ENCODE results near the gene PGBD4. TPM values are rescaled to one million over a fixed set of nuclear protein-coding genes. Genes with fewer than 3 reads are reported as not detected.

PGBD4 gene
- total and polyA plus RNA-seq, 2 of the 13 experiments (the other 11 are each of a cell fraction or from before 2014, with no cell fraction given): 1.4 to 1.7 TPM

GRCh38 chr15:34101366-34102174 is at the start of gene PGBD4, which contains the start of gene EMC7 (continued):
- TF ChIP-seq CENPT (CRISPR knock-in tag; IDR thresholded peaks at IDR 0.05; ENCODE audit: low read depth) (0 out of 2 replicates have a peak, but pooled peaks have one; percentile 37), SMAD1 (CRISPR knock-in tag; IDR thresholded peaks at IDR 0.05; ENCODE audit: borderline replicate concordance, low read depth) (peak; percentile 93; the same call in 1 of the 2 replicates), SRSF4 (IDR thresholded peaks at IDR 0.05; ENCODE audit: low read depth, low read length, poor library complexity, severe bottlenecking) (no peak), ZC3H13 (CRISPR knock-in tag; IDR thresholded peaks at IDR 0.05) (no peak; the same call in 1 of the 2 replicates), CENPX (CRISPR knock-in tag; IDR thresholded peaks at IDR 0.05) (no peak), MYC (CRISPR knock-in tag; IDR thresholded peaks at IDR 0.05; ENCODE audit: borderline replicate concordance) (peak; percentile 89), TARDBP (CRISPR knock-in tag; IDR thresholded peaks at IDR 0.05) (0 out of 2 replicates have a peak, but pooled peaks have one; percentile 25), ZNF124 (CRISPR knock-in tag; IDR thresholded peaks at IDR 0.05) (no peak), ZGPAT (CRISPR knock-in tag; IDR thresholded peaks at IDR 0.05) (peak; percentile 85), PREB (CRISPR knock-in tag; IDR thresholded peaks at IDR 0.05) (no peak), HCFC1 (IDR thresholded peaks at IDR 0.05; ENCODE audit: low read depth, low read length) (peak; percentile 91), ZNF570 (CRISPR knock-in tag; IDR thresholded peaks at IDR 0.05; ENCODE audit: borderline replicate concordance) (no peak), RNF219 (CRISPR knock-in tag; IDR thresholded peaks at IDR 0.05) (no peak), ARHGAP35 (CRISPR knock-in tag; IDR thresholded peaks at IDR 0.05; ENCODE audit: borderline replicate concordance) (no peak), JARID2 (CRISPR knock-in tag; IDR thresholded peaks at IDR 0.05; ENCODE audit: insufficient replicate concordance) (peak; percentile 43)
- TF ChIP-seq, protein P1, sequence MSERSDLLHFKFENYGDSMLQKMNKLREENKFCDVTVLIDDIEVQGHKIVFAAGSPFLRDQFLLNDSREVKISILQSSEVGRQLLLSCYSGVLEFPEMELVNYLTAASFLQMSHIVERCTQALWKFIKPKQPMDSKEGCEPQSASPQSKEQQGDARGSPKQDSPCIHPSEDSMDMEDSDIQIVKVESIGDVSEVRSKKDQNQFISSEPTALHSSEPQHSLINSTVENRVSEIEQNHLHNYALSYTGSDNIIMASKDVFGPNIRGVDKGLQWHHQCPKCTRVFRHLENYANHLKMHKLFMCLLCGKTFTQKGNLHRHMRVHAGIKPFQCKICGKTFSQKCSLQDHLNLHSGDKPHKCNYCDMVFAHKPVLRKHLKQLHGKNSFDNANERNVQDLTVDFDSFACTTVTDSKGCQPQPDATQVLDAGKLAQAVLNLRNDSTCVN (CRISPR knock-in tag; IDR thresholded peaks at IDR 0.05; ENCODE audit: borderline replicate concordance): peak; percentile 79; the same call in 1 of the 2 replicates
- TF ChIP-seq, protein P2, sequence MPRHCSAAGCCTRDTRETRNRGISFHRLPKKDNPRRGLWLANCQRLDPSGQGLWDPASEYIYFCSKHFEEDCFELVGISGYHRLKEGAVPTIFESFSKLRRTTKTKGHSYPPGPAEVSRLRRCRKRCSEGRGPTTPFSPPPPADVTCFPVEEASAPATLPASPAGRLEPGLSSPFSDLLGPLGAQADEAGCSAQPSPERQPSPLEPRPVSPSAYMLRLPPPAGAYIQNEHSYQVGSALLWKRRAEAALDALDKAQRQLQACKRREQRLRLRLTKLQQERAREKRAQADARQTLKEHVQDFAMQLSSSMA (CRISPR knock-in tag; IDR thresholded peaks at IDR 0.05): no peak

Data from HepG2 (cell line).